ENCODE measurements around the gene CABCOCO1.

CABCOCO1 gene

DNA sequence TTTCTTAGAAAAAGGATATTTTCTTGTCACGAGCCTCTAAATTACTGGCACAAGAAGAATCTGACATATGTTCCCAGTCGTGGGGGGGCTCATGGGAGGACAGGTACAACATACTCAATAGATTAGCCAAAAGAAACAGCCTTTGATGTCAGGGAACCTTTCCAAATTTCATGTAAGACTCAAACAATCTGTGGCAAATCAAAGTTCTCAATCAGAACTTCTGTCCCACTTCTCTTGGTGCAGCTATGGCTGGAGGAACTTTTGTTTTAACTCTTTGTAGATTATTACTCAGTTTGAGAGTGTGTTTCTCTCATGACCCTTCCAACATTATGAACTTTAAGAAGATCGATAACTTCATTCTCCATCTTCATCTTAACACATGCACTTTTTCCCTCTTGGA, 124.4 kb downstream of the CABCOCO1 start:
- no peak for DNase-seq

DNA sequence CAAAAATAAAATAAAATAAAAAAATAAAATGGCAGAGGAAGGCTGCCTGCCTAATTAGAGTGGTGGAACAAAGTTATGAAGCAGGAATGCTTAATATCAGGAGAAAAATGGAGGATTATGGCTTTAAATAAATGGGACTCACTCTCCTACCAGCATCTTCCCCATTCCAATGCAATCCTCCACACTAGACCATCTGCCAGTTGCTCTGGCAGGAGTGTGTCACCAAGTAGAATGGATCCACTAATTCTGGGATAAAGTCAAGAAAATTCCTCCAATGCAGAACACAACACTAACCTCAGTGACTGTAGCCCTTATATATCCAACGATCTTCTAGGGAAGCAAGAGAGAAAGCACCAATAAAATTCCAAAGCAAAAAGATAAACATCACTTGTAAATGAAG, 126.3 kb downstream of the CABCOCO1 start:
- no peak for DNase-seq

DNA sequence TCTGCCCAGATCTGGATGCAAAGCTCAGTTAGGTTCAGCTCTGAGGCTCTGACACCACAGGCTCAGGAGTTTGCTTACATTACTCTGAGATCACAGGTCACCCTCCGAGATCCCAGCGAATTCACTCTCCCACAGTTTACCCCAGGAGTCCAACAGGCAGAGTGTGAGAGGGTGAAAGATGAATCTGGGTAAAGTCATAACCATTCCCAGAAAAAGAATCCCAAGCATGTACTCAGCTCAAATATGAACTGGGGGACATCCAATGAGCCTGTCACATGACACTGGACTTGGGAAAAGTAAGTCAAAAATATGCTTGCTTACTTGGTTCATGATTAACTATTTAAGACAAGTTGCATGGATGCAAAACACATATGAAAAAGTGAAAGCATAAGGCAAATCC, 128.5 kb downstream of the CABCOCO1 start:
- DNase-seq, result no peak

DNA sequence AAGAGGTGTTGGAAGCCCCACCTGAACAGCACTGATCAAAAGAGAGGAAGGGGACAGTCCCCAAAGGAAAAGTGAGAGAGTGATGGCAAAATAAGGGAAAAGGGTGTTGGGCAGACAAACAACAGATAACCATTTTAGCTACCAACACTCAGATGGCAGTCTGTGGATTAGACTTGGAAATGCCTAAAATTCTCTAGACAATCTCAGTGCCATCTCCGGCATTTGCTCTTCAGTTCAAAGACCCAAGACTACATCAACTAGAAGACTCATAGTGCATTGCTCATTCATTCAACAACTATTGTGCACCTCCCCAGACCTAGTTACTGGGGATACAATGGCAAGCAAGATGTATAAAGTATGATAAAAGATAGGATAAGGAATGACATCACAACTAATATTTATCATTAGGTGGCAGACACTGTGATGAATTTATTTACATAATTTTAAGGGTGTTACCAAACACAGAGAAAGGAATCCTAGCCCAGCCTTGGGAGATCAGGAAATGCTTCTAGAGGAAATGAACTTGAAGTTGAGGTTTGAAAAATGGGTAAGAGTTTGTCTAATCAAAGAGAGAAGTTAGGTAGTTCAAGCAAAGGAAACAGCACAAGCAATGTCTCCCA, 129.5 kb downstream of the CABCOCO1 start:
- no peak for DNase-seq

DNA sequence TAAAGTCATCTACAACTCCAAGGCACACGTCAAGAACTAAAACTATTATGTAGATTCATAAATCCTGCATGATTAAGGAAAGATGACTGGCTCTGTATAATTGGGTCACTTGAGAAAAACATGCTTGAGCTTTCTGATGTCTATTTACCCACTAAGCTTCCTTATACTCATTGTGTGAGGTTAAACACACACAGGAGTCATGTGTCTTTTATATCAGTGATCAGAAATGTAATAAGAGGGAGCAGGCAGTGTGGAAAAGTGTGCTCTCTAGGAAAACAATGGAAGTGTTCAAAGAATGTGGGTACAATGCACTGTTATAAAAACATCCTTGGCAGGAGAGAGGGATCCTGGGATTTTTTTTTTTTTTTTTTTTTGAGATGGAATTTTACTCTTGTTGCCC, 130.2 kb downstream of the CABCOCO1 start:
- no peak for DNase-seq

DNA sequence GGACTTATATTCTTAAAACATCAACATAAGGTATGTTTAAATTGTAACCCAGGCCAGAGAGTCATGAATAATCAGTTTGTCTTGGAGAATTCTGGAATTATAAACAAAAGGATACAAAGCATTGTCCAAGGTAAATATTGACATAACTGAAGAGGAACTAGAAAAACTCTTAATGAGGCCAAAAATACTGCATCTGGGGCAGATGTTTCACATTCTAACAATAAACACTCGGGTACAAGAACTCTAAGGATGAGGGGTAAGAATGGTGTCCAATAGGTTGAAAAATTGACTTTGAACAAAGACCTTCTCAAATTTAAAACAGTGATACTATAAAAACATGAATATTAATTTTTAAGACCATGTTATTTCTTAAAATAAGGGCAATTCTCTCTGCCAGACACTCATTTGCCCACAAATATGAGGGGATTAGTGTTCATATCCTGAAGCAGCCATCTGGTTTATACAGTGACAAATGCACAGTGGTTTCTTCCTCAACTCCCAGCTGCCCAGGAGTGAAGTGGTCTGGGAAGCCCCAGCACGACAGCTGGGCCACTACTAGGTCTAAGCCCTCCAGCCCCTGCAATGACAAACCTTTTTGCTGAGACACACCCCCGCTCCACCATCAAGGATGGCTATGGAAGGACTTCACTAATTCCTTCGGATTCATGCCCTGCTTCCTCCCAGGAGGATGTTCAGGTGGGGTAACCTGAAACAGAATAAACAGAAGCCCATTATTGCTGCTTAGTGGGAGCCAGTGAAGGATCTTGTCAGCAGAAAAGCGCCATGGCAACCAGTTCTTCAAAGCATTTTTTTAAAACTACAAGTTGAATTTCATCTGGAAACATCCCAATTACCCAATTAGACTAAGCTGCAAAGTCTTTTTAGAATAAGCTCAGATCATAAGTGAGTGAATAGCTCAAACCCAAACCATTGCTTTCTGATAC, 131.3 kb downstream of the CABCOCO1 start:
- DNase-seq, result no peak

DNA sequence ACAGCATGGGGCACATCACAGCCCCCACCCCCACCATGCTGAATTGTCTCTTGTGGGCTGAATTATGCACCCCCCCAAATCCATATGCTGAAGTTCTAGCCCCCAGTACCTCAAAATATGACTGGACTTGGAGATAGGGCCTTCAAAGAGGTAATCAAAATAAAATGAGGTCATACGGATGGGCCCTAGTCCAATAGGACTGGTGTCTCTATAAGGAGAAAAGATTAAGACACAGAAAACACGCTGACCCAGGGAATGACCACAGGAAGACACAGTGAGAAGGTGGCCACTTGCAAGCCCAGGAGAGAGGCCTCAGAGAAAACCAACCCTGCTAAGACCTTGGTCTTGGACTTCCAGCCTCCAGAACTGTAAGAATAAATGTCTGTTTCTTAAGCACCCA, 132.4 kb downstream of the CABCOCO1 start:
- DNase-seq, result no peak

DNA sequence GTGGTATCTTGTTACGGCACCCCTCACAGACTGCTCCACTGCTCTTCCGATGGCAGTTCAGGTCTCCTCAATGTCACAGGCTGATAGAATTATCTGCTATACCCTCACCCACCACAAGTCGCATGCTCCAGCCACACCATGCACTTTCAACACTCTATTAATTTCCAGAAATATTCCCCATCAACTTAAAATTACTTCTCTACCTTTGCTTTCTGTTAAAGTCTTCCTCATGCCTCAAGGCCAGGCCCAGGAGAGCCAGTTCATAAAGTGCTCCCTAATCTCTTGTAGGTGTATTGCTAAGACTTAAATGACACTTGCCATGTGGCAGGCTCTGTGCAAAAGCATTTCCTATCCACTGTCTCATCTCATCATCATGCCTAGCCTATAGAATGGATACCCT, 132.8 kb downstream of the CABCOCO1 start:
- DNase-seq, result no peak

DNA sequence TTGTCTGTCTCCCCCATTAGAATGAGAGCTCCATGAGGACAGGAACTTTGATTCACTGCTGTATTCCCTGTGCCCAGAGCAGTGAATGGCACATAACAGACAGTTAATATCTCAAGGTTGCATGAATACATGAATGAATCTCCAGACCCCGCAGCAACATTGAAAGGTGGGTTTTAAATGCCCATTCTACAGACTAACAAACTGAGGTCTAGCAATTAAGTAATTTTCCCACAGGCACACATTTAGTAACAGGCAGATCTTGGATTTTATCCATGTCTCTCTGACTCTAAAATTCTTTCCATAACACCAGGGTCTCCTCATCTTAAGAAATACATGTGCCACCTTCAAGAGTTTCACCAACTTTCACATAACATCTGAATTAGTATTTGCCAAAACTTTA, 134.1 kb downstream of the CABCOCO1 start:
- DNase-seq, result no peak

DNA sequence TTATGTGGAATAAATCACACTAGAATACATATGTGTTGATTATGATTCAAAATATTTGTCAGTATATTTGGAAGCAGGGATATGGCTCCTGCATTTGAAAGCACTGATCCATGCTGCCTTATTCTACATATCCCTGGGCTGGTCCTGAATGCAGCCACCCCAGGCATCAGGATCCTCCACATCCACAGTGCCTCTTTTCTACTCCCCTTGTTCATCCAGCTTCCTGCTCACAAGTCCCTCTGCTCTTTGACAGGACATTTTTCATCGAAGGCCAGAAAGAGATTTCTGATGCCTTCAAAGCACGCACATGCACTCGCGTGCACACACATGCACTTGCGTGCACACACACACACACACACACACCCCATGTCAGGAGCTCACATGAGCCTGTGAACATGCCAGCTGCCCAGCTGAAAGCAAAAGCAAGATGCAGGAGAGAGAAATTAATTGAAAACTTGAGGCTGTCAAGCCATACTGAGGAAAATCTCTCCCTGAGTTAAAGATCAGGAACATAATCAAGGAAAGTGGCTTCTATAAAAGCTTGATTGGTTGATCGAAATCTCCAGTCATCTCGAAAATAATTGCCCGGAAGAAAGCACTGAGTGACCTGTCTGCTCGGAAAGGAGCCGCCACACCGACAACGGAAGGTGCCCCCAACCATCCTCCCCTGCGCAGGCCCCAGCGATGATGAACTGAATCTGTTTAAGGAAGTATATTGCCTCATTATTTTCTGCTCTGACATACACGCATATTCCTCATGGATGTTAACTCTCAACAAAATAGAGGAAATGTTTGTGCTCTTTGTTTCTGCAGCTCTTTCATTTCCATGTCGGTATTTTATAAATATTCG, 134.8 kb downstream of the CABCOCO1 start:
- DNase-seq, result no peak

DNA sequence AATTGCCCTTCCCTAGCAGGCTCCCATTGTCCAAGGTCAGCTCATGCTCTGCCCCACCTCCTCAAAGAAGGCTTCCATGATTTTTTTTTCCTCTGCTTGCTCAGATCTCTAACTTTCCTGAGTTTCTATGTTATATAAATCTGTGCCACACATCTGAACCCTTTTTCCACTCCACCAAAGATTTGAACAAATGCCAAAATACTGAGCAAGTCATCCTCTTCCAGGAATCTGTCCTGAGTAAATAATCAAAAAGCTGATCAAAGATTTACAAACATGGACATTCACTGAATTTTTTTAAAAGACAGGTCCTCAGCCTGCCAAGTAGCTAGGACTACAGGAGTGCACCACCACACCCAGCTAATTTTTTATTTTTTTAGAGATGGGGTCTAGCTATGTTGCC, 136.0 kb downstream of the CABCOCO1 start:
- no peak for DNase-seq

DNA sequence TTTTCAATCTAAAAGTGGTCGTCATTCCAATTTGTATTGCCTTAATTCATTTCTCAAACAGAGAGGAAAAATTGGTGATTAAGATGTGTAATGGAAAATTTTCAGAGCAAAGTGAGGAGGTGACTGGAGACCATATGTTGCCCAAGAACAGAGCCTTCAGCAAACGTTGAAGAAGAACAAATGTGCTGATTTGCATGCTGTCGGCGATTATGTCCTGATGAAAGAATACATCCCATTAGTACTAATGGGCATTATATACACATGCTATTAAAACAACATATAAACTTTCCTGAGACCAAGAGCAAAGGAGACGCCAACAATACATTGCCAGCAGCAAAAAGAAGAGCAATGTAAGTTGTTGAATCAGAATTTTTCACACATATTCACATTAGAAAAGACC, 138.8 kb downstream of the CABCOCO1 start:
- no peak for DNase-seq

DNA sequence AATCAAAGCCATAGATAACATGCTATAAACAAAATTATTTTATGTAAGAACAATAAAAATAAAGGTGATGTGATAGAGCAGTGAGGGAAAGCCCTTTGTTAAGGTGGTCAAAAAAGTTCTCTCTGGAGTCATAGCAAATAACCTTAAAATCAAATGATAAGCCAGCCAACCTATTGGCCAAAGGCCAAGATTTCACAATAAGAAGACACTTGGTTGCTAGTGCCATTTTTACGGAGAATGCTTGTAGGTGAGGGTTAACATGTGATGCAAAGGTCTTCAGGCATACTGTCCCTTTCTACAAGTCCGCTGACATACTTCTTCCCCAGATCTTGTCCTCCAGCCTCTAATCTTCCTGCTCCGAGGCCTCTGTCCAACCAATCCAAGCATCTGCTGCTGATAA, 140.5 kb downstream of the CABCOCO1 start:
- DNase-seq, result no peak

DNA sequence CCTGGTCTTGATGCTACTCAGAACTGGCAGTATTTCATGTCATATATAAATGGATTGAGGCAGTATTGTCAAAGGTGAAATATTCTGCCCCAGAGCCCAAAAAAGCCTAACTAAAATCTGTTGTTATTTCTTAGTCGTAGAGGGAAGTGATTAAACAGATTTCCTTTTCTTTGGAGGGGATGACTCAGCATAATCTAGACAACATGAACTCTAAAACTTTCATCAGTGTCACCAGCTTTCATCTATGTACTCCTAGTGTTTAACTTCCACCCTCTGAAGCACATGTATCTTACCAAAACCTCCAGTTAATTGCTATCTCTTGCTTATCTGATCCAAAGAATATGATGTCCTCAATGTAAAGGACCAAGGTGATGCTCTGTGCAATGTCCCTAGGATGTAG, 141.7 kb downstream of the CABCOCO1 start:
- no peak for DNase-seq

DNA sequence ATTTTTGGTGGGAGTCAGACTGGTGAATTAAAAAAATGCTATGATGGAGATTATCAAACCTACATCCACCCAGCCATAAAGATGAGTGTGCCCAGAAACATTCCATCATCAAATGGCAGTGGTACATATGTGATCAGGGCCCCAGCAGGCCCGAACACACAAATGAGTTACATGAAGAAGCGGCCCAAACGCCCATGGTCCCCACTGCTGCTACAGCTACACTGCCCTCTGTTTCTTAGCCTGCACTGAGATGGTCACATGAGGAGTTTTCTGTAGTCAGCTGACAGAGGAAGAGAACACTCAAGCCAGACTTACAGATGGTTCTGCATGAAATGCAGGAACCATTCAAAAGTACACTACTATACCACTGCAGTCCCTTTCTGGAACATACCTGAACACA, 142.4 kb downstream of the CABCOCO1 start:
- DNase-seq, result no peak

DNA sequence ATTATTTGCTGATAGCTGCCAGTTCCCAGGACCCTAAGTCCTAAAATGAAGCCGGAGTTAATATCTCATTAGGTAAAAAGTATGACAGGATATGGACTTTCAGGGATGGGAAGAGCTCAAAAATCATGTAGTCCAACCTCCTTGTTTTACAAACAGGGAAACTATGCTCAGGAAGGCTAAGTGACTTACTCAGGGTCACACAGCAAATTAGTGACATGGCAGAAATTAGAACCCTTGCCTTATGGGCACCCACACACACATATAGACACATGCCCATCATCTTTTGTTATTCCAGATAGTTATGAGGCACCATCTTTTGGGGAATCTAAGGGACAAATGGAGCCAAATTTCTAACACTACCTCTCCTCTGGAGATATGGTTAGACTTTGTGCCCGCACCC, 147.5 kb downstream of the CABCOCO1 start:
- DNase-seq, result no peak

DNA sequence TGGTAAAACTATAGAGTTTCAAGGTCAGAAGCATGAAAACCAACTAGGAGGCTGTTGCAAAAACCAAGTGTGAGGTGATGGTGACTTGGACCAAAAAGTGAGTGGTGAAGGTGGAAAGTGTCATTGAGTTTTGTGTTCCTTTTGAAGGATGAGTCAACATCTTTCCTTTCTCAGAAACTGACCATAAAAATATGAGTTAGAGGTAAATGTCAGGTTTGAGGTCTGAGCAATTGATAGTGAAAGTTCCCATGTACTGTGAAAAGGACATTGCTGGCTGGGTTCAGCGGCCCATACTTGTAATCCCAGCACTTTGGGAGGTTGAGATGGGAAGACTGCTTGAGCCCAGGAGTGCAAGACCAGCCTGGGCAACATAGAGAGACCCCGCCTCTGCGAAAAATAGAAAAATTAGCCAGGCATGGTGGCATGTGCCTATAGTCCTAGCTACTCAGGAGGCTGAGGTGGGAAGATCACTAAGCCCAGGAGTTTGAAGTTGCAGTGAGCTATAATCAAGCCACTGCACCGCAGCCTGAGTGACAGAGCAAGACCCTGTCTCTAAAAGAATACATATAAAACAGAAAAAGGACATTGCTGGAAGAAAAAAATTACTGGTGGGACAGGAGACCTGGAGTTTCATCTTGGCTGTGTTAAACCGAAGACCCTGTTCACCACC, 149.5 kb downstream of the CABCOCO1 start:
- no peak for DNase-seq

DNA sequence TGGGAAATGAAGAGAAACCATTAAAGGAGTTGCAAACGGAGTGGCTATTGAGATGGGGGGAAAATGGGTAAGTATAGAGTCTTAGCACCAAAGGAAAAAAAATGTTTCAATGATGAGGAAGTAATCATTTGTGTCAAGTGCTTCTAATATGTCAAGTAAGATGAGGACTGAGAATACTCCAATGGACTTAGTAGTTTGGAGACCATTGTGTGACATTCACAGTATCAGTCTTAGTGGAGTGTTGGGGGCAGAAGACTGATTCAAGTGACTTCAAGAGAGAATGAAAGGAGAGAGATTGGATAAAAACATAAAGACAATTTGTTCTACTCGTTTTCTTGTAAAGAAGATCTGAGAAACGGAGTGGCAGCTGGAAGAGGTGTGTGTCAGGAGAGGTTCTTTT, 150.2 kb downstream of the CABCOCO1 start:
- DNase-seq, result no peak

DNA sequence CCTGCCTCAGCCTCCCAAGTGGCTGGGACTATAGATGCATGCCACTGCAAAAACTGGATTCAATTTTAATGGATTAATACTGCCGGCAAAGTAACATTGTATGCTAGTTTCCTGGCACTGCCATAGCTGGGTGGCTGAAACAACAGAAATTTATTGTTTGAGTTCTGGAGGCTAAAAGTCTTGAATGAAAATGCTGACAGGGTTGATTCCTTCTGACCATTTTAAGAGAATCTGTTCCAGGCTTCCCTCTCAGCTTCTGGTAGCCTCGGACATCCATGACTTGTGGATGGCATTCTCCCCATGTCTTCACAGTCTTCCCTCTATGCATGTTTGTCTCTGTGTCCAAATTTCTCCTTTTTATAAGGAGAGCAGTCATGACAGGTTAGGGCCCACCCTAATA, 151.4 kb downstream of the CABCOCO1 start:
- no peak for DNase-seq

DNA sequence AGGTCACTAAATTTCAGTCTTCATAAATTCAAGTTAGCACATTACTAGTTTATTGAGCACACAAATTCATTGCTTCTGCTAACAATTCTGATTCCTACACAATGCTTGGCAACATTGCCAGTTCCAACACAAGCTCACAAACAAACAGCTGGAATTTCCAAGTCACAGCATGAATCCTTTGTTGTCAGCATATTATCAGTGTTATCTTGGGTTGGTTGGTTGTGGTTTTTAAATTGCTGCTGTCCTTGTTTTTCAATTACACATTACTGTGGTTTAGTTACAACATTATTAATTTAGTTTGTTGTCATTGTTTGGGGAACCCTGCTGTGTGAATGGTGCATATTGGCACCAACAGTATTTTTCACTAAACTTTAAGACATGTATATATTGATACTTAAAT, 152.8 kb downstream of the CABCOCO1 start:
- DNase-seq, result no peak
